Mesendoderm (in vitro differentiated cells): ENCODE data around the gene MMEL1.
"Not testable (repeated sequence)": the region's sequence is repeated elsewhere in the genome, so short reads cannot be mapped to it uniquely, and the experiment has no call there.

Experiments
- DNase-seq: peaks from one replicate; pipeline ENCODE4 v3.0.0; 2013
- H2AK5ac ChIP-seq: 2 replicates; pipeline ENCODE4 v1.6.1; 2013; ENCODE audit warnings: low read length, inconsistent platforms
- H2BK120ac ChIP-seq: 2 replicates; pipeline ENCODE4 v1.6.1; 2013; ENCODE audit warnings: low read depth, mild to moderate bottlenecking, low read length, moderate library complexity, mixed read lengths
- H2BK15ac ChIP-seq: replicated peaks from 2 replicates; pipeline ENCODE4 v1.6.1; 2013; ENCODE audit warnings: low read depth, mild to moderate bottlenecking, moderate library complexity
- H2BK5ac ChIP-seq: 2 replicates; pipeline ENCODE4 v1.6.1; 2013; ENCODE audit warnings: low read length, inconsistent platforms
- H3K18ac ChIP-seq: 2 replicates; pipeline ENCODE4 v1.6.1; 2013; ENCODE audit warnings: mild to moderate bottlenecking, low read length, mixed read lengths
- H3K23ac ChIP-seq: one replicate; pipeline ENCODE4 v1.6.1; 2013; ENCODE audit warnings: low read length
- H3K27ac ChIP-seq: 2 replicates; pipeline ENCODE4 v1.5.1; 2013; ENCODE audit warnings: low read depth, mild to moderate bottlenecking, inconsistent platforms, low read length, moderate library complexity
- H3K27me3 ChIP-seq: 2 replicates; pipeline ENCODE4 v1.6.1; 2013; ENCODE audit warnings: low read length, control low read depth, mild to moderate bottlenecking, inconsistent platforms; ENCODE audit not compliant: insufficient read depth, poor library complexity
- H3K36me3 ChIP-seq: 2 replicates; pipeline ENCODE4 v1.6.1; 2013; ENCODE audit warnings: low read length, inconsistent platforms; ENCODE audit not compliant: control insufficient read depth, insufficient read depth
- H3K4ac ChIP-seq: one replicate; pipeline ENCODE4 v1.6.1; 2013; ENCODE audit warnings: low read depth, mild to moderate bottlenecking, low read length, moderate library complexity
- H3K4me1 ChIP-seq: 2 replicates; pipeline ENCODE4 v1.6.1; 2013; ENCODE audit warnings: low read depth, low read length, inconsistent platforms; ENCODE audit not compliant: control insufficient read depth
- H3K4me2 ChIP-seq: 2 replicates; pipeline ENCODE4 v1.6.1; 2013; ENCODE audit warnings: low read length
- H3K4me3 ChIP-seq: 2 replicates; pipeline ENCODE4 v1.5.1; 2013; ENCODE audit warnings: mild to moderate bottlenecking, low read length
- H3K56ac ChIP-seq: one replicate; pipeline ENCODE4 v1.6.1; 2013; ENCODE audit warnings: low read length
- H3K79me1 ChIP-seq: 2 replicates; pipeline ENCODE4 v1.6.1; 2013; ENCODE audit warnings: low read length, inconsistent platforms
- H3K79me2 ChIP-seq: 2 replicates; pipeline ENCODE4 v1.6.1; 2013; ENCODE audit warnings: mild to moderate bottlenecking, low read length; ENCODE audit not compliant: control insufficient read depth, insufficient read depth
- H3K9ac ChIP-seq: 2 replicates; pipeline ENCODE4 v1.6.1; 2013; ENCODE audit warnings: low read length, inconsistent platforms
- H4K5ac ChIP-seq: one replicate; pipeline ENCODE4 v1.6.1; 2013; ENCODE audit warnings: low read length
- H4K8ac ChIP-seq: one replicate; pipeline ENCODE4 v1.6.1; 2013; ENCODE audit warnings: low read depth, mild to moderate bottlenecking, control low read depth, low read length, moderate library complexity
- WGBS: extraction: QIAGEN DNeasy Blood & Tissue Kit; methylation state at CpG from one replicate; pipeline ENCODE4 v1.1.7; 2013; ENCODE audit warnings: low lambda C conversion rate, missing lambda C conversion rate; ENCODE audit not compliant: insufficient coverage; ENCODE audit errors: extremely low coverage; 5-methylcytosine and 5-hydroxymethylcytosine counted together

Gene MMEL1

DNA sequence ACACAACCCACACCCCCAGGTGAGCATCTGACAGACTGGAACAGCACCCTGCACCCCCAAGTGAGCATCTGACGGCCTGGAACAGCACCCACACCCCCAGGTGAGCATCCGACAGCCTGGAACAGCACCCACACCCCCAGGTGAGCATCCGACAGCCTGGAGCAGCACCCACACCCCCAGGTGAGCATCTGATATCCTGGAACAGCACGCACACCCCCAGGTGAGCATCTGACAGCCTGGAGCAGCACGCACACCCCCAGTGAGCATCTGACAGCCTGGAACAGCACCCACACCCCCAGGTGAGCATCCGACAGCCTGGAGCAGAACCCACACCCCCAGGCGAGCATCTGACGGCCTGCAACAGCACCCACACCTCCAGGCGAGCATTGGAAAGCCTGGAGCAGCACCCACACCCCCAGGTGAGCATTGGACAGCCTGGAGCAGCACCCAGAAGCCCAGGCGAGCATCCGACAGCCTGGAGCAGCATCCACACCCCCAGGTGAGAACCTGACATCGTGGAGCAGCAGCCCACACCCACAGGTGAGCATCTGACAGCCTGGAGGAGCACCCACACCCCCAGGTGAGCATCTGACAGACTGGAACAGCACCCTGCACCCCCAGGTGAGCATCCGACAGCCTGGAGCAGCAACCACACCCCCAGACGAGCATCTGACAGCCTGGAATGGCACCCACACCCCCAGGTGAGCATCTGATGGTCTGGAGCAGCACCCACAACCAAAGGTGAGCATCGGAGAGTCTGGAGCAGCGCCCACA, 19.5 kb upstream of the MMEL1 start:
- not testable (repeated sequence) for H4K5ac ChIP-seq, H3K4me3 ChIP-seq, H2BK120ac ChIP-seq, H3K79me1 ChIP-seq, H3K27ac ChIP-seq, H3K27me3 ChIP-seq, H3K9ac ChIP-seq, H3K36me3 ChIP-seq, H3K4me1 ChIP-seq, H2BK15ac ChIP-seq, H2BK5ac ChIP-seq, H4K8ac ChIP-seq, H3K56ac ChIP-seq, H3K23ac ChIP-seq, DNase-seq, H3K4ac ChIP-seq, H2AK5ac ChIP-seq, H3K79me2 ChIP-seq, H3K18ac ChIP-seq, H3K4me2 ChIP-seq
- no CpG with 5 or more reads among the region's 16 CpGs for WGBS

DNA sequence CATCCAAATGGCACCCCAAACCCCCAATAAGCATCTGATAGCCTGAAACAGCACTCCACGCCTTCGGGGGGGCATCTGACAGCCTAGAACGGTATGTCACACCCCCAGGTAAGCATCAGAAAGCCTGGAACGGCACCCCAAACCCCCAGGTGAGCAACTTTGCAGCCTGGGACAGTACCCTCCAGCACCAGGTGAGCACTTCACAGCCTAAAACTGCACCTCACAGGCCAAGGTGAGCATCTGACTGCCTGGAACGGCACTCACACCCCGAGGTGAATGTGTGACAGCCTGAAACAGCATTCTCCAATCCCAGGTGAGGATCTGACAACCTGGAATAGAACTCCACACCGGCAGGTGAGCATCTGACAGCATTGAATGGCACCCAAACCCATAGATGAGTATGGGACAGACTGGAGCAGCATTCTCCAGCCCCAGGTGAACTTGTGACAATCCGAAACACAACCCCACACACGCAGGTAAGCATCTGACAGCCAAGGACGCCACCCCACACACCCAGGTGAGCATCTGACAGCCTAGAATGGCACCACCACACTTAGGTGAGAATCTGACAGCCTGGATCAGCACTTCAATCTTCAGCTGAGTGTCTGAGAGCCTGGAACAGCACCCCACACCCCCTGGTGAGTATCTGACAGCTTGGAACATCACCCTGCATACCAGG, 18.3 kb upstream of the MMEL1 start:
- Histone ChIP-seq H3K79me2 (no peaks in the 10 kb centered on the region), H3K4me1 (no peaks in the 10 kb centered on the region), H4K5ac (no peak overlapping the region), H3K4ac (no peak overlapping the region), H3K4me3 (no peak overlapping the region), H2BK5ac (no peak overlapping the region), H2BK15ac (no peak overlapping the region), H3K27me3 (no peaks in the 10 kb centered on the region), H2BK120ac (no peak overlapping the region), H3K56ac (no peak overlapping the region), H3K4me2 (no peak overlapping the region), H3K27ac (no peak overlapping the region), H4K8ac (no peak overlapping the region), H3K18ac (no peak overlapping the region), H2AK5ac (no peak overlapping the region), H3K9ac (no peak overlapping the region), H3K79me1 (no peaks in the 10 kb centered on the region), H3K36me3 (no peaks in the 10 kb centered on the region), H3K23ac (no peak overlapping the region)
- no peak for DNase-seq
- no CpG with 5 or more reads among the region's 10 CpGs for WGBS

DNA sequence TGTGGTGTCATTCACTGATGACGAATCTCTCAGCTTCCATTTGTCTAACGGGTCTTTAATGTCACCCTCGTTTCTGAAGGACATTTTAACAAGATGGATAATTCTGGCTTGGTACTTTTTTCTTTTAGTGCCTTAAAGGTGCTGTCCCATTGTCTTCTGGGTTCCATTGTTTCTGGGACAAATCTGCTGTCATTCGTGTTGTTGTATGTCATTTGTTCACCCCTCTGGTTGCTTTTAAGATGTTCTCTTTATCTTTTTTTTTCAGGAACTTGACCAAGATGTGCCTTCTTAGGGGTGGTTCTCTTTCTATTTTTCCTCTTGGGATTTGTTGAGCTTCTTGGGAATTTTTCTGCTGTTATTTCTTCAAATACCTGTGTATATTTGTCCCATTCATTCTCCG, 14.0 kb upstream of the MMEL1 start:
- no peak overlapping the region for H3K4me2 ChIP-seq
- no peak overlapping the region for H3K4ac ChIP-seq
- H3K23ac ChIP-seq, result no peak overlapping the region
- H3K27ac ChIP-seq, result no peak overlapping the region
- H3K18ac ChIP-seq, result no peak overlapping the region
- H2BK5ac ChIP-seq, result no peak overlapping the region
- H3K79me2 ChIP-seq, result no peaks in the 10 kb centered on the region
- H3K27me3 ChIP-seq, result no peaks in the 10 kb centered on the region
- H4K5ac ChIP-seq, result no peak overlapping the region
- no peak for DNase-seq
- H3K4me3 ChIP-seq, result no peak overlapping the region
- no peaks in the 10 kb centered on the region for H3K4me1 ChIP-seq
- H2BK15ac ChIP-seq, result no peak overlapping the region
- no peaks in the 10 kb centered on the region for H3K36me3 ChIP-seq
- no peak overlapping the region for H4K8ac ChIP-seq
- no peak overlapping the region for H2AK5ac ChIP-seq
- no CpG with 5 or more reads among the region's 5 CpGs for WGBS
- no peak overlapping the region for H3K56ac ChIP-seq
- no peak overlapping the region for H3K9ac ChIP-seq
- H2BK120ac ChIP-seq, result no peak overlapping the region
- no peaks in the 10 kb centered on the region for H3K79me1 ChIP-seq

DNA sequence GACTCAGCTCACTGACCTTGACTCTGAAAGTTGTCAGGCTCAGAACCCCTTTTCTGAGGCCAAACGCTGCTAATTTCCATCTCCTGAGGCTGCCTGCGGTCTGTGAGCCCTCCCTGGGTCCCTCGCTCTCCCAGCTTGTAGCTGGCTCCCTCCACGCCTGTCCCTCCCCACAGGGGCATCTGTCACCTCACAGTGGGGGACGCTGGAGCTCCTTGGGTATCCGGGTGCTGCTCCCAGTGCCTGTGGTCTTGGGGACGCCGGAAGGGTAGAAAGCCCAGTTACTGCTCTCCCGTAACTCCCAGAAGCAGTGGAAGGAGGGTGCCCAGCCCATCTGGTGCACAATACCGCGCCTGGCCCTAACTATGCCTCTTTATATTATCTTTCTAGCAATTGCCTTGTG, 13.0 kb upstream of the MMEL1 start:
- no peak overlapping the region for H3K9ac ChIP-seq

DNA sequence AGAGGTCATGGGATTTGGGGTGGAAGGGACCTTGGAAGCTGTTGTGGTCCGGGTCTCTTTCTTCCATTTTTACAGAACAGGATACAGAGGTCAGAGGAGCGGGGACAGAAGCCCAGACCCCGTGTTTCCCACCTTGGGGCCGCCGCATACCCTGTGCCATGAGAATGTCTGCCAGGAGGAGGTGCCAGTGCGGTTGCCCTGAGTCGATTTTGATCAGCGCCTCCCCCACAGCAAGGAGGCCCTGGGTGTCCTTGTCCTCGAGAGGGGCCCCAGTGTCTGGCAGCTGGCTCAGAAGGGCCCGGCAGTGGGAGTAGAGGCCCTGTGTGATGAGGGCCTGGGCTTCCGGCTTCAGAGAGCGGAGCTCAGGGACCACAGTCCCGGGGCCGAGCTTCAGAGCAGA, 12.3 kb upstream of the MMEL1 start:
- H4K5ac ChIP-seq, result no peak overlapping the region
- no peak overlapping the region for H2BK5ac ChIP-seq
- no peak overlapping the region for H3K4ac ChIP-seq
- H3K27me3 ChIP-seq, result no peaks in the 10 kb centered on the region
- H3K27ac ChIP-seq, result no peak overlapping the region
- no peak overlapping the region for H3K4me3 ChIP-seq
- H3K9ac ChIP-seq, result no peak overlapping the region
- H3K56ac ChIP-seq, result no peak overlapping the region
- no peak overlapping the region for H2BK15ac ChIP-seq
- H3K4me1 ChIP-seq, result no peaks in the 10 kb centered on the region
- H3K23ac ChIP-seq, result no peak overlapping the region
- no CpG with 5 or more reads among the region's 14 CpGs for WGBS
- no peak for DNase-seq
- no peak overlapping the region for H4K8ac ChIP-seq
- no peak overlapping the region for H3K18ac ChIP-seq
- H2AK5ac ChIP-seq, result no peak overlapping the region
- H3K36me3 ChIP-seq, result no peaks in the 10 kb centered on the region
- no peaks in the 10 kb centered on the region for H3K79me1 ChIP-seq
- no peaks in the 10 kb centered on the region for H3K79me2 ChIP-seq
- H2BK120ac ChIP-seq, result no peak overlapping the region
- no peak overlapping the region for H3K4me2 ChIP-seq

More for the DNA sequence above, 13.0 kb upstream of the MMEL1 start:
- no peaks in the 10 kb centered on the region for H3K4me1 ChIP-seq
- H3K4me2 ChIP-seq, result no peak overlapping the region
- H2BK120ac ChIP-seq, result no peak overlapping the region
- no peak overlapping the region for H2AK5ac ChIP-seq
- no peak for DNase-seq
- H3K23ac ChIP-seq, result no peak overlapping the region
- H4K5ac ChIP-seq, result no peak overlapping the region
- H3K79me1 ChIP-seq, result no peaks in the 10 kb centered on the region
- H3K56ac ChIP-seq, result no peak overlapping the region
- H3K27me3 ChIP-seq, result no peaks in the 10 kb centered on the region
- WGBS, result no CpG with 5 or more reads among the region's 11 CpGs
- H3K36me3 ChIP-seq, result no peaks in the 10 kb centered on the region
- H3K27ac ChIP-seq, result no peak overlapping the region
- no peak overlapping the region for H3K4ac ChIP-seq
- no peaks in the 10 kb centered on the region for H3K79me2 ChIP-seq
- no peak overlapping the region for H2BK15ac ChIP-seq
- H3K18ac ChIP-seq, result no peak overlapping the region
- no peak overlapping the region for H3K4me3 ChIP-seq
- H2BK5ac ChIP-seq, result no peak overlapping the region
- no peak overlapping the region for H4K8ac ChIP-seq
